DLD1 (cell line): ENCODE measurements around the gene PPP1R8.
"Not testable (repeated sequence)": the region's sequence is repeated elsewhere in the genome, so short reads cannot be mapped to it uniquely, and the experiment has no call there.

Experiments
- in situ Hi-C: cut with HindIII; loops from 2 replicates; pipeline ENCODE4 v1.10.0; 2017; ENCODE audit warnings: low sequenced_read_pairs

The PPP1R8 gene

DNA sequence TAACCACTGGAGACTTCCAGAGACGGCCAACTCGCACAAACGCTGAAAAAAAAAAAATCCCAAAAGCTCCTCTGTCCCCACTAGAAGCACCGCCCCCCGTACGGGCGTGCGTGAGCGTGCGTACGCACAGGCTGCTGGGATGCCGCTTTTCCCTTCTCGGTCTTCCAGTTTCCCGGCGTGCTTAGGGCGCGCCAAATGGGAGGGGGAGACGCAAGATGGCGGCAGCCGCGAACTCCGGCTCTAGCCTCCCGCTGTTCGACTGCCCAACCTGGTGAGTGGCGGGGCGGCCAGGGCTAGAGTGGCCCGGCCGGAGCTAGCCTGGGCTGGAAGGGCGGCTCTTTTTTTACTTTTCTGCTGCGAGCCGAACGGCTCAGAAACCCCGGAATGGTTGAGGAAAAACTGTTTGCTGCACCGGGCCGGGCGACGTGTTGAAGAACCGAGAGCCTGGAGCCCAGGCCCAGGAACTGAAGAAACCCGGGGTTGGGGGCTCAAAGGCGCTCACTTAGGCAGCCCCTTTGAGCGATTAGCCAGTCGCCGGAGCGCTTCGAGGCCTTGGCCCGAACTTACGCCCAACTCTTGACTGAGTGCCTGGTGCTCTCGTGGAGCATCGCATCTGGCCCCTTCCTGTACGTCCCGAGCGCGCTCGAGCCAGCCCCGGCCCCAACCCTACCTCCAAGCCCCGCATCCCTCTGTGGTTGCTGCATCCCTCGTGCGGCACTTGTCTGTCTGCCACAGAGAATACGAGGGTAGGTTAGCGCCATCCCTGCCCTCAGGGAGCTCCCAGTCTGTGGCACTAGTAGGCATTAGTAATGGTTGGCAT is at the start of gene PPP1R8:
TSS of gene PPP1R8 (plus strand) at position 162 of the 820 bp plus-strand sequence. CDS start at position 216, 54 bp downstream.
- in situ Hi-C loops, result loop anchor here (10.0 kb wide), 2 partner anchors 66 to 334 kb away; no protein-coding TSS in a partner anchor

DNA sequence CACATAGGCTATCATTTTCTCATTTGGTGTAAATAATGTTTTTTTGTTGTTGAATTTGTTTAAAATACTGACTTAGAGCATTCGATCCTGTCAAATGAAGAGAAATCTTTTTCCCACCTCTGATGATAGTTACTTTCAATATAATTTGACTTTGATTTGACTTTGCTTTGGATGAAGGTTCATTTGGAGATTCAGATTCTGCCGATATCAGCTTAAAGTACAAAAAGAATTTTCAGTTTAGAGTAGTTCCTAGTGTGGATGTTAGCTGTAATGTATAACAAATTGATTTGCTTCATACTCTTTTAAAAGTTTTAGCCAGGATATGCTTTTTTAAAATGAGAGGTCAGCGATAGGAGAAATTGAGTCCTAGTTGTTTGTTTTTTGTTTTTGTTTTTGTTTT is 47.6 kb upstream of the PPP1R8 start:
- in situ Hi-C loops, result no loop called here

DNA sequence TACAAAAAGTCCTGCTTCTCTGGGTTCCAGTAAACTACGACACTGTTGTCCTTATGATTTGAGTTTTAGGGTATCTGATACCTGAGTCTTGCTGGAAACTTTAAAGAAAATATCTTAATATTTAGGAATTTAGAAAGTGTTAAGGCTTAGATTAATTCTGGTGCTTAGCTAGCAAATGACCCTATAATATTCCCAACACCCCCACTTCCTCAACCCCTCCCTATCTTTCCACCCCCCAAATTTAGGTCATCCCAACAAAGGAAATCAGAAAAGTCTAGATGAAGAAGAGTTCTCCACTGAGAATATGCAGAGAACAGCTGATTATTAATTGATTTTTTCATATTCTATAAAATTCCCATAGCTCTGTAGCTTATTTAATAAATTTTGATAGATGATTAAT is 45.9 kb upstream of the PPP1R8 start:
- in situ Hi-C loops, result no loop called here

DNA sequence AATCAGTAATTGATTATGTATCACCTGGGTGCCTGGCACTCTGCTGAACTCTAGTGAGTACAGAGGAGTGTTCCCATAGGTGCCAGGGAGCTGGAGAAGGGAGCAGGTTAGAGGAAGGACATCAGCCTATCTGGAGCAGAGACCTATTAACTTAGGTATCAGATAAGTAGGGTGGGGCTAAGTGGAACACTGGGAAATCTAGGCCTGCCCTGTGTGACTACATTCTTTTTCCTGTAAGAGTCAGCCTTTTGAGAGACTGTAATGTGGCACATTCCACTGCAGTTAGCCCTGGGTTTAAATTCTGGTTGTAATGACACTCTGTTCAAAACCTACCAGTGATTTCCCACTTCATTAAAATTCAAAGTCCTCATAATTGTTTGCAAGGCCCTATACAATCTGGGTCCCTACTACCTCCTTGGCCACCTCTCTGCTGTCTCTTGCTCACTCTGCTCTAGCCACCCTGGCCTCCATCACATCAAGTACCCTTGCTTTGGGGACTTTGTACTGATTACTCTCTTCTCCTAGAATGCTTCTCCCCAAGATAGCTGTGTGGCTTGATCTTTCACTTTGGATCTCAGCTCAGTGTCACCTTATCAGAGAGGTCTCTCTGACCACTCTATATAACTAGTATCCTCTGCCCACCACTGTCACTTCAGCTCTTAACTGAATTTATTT is 44.7 kb upstream of the PPP1R8 start:
- in situ Hi-C loops, result no loop called here

GRCh38 chr1:27787895-27788294 is 42.7 kb upstream of the PPP1R8 start:
- in situ Hi-C loops, result no loop called here

GRCh38 chr1:27789540-27790041 is 41.0 kb upstream of the PPP1R8 start:
- in situ Hi-C loops, result no loop called here

- in situ Hi-C loops, result not testable (repeated sequence)
These were observed 40.3 kb upstream of the PPP1R8 start for GRCh38 chr1:27790270-27790669.

DNA sequence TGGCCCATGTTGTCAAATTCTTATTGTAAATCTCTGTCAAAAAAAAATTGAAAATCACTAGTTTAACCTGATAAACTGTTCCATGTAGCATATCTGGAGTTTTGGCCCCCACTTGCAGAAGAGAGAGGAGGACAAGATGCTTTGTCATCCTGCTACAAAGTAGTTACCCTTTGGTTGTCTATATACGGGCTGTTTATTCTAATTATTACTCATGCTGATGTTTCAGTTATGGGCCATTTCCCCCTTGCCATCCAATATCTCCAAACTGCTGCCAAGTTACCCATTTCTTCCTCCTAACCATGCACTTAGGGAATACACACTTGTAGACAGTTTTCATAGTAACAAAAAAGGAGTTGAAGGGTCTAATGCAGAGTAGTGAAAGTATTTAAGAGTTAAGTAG is 35.0 kb upstream of the PPP1R8 start:
- in situ Hi-C loops, result no loop called here

GRCh38 chr1:27804791-27805190 is 25.8 kb upstream of the PPP1R8 start:
- in situ Hi-C loops, result no loop called here

GRCh38 chr1:27806758-27807157 is 23.8 kb upstream of the PPP1R8 start:
- in situ Hi-C loops, result no loop called here

DNA sequence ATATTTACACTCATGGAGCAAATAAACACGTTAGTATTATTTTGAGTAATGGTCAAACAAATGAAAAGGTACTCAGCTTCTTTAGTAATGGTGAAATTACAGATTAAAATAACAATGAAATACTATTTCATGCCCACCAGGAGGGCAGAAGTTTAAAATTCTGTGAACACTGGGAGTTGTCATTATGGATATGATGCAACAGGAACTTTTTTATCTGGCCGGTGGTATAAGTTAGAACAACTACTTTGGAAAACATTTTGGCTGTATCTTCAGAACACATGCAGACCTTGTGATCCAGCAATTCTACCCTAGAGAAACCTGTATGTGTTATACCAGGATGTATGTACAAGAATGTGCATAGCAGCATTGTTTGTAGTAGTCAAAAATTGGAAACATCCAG is 23.2 kb upstream of the PPP1R8 start:
- in situ Hi-C loops, result no loop called here

GRCh38 chr1:27808131-27808530 is 22.5 kb upstream of the PPP1R8 start:
- in situ Hi-C loops, result not testable (repeated sequence)

DNA sequence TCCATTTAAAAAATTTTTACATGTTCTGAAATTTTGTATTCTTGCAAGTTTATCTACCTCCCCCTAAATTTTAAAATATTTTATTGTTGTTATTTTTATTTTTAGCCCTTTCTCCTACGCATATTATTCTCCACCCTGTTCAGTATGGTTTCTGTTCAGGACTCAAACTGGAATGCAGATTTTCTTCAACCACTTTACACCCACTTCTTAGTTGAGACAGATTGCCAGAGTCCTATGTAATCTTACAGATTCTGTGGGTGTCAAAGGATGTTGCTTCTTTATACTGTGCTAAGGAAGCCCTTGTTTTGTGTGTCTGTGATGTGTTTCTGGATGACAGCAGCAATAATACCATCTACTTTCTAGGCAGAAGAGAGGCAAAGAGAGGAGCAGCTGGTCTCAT is 20.7 kb upstream of the PPP1R8 start:
- in situ Hi-C loops, result no loop called here

DNA sequence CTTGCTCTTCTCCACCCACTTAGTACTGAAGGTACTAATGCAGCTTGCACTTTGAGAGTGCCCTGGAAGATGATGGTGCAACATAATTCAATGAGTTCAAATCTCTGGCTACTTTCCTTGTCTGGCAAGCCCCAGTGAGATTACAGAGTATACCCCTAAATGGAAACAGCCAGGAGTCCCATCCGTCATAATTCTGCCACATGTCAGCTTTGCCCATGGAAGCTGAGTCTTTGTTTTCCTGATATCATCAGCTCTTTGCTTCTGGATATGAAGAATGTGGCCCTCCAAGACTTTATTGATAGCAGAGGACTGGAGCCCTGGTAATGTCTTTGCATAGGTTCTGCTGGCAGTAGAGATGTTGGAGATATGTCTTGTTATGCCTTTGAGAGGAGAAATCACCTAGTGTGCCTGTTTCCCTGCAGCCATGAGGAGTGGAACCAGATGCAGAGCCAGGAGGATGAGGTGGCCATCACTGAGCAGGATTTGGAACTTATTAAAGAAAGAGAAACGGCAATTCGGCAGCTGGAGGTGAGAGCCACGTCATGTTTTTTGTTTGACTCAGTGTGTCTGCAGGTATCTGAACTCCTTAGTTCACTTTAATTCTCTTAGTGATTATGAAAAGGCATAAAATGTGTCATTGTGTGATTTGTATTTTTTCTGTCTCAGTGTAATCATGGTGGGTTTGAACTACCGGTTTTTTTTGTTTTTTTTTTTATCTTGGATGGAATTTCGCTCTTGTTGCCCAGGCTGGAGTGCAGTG is 18.7 kb upstream of the PPP1R8 start:
- in situ Hi-C loops, result no loop called here

DNA sequence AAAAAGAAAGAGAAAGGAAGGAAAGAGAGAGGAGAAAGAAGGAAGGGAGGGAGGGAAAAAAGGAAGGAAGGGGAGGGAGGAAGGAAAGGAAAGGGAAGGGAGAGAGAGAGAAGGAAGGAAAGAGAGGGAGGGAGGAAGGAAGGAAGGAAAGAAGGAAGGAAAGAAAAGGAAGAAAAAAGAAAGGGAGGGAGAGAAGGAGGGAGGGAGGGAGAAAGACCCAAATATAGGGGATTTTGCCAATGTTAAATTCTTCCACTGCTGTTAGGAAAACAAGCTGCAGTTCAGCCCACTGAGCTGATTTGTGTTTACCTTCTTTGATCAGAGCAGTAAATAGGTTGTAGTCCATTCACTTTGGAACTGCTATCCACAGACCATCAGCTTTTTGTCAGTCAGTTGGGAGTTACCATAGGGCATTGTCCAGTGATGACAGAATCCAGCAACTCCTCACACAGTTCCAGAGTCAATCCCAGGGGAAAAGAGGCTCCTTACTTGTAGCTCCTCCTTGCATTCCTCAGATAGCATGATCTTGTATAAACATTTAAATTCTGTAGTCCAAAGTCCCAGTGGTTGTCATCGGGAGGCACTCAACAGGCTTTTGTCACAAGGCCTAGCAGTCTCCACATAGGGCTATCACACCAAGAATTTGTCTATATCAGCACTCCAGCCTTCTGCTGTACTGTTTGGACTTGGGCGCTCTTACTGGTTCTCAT is 13.5 kb upstream of the PPP1R8 start:
- in situ Hi-C loops, result no loop called here

GRCh38 chr1:27821761-27822315 is 8.7 kb upstream of the PPP1R8 start:
- in situ Hi-C loops, result no loop called here

DNA sequence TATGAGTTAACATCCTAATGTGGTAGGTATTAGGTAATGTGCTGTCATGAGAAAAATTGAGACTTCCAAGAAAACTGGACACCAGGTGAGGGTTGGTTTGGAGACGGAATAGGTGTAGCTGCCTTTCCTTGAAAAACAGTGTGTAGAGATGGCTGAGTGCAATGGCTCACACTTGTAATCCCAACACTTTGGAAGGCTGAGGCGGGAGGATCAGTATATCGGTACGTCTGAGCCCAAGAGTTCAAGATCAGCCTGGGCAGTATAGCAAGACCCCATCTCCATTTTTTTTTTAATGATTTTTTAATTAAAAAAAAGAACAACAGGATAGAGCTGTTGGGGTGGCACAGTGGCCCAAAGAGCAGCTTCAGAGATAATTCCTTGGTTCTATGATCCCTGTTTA is 6.8 kb upstream of the PPP1R8 start:
- in situ Hi-C loops, result no loop called here

GRCh38 chr1:27824411-27824810 is 6.2 kb upstream of the PPP1R8 start:
- in situ Hi-C loops, result no loop called here

DNA sequence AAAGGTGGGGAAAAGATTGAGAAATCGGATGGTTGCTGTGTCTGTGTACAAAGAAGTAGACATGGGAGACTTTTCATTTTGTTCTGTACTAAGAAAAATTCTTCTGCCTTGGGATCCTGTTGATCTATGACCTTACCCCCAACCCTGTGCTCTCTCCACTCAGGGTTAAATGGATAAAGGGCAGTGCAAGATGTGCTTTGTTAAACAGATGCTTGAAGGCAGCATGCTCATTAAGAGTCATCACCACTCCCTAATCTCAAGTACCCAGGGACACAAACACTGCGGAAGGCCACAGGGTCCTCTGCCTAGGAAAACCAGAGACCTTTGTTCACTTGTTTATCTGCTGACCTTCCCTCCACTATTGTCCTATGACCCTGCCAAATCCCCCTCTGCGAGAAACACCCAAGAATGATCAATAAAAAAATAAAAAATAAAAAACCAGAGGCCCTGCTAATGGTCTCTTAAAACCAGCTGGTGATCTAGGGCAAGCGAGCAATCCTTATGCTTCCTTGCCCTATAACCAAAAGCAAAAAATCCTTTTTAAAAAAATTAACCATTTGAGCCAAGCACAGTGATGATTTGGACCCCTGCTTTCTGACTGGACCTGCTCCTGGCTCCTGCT is 1.1 kb upstream of the PPP1R8 start:
- in situ Hi-C loops, result not testable (repeated sequence)
